SJCRH30 (cell line): Measurements from ENCODE around the gene PRKCA. TPM values are rescaled to one million over a fixed set of nuclear protein-coding genes. Genes with fewer than 3 reads are reported as not detected.
A peak's percentile ranks its signal among the peaks of the same experiment; 100 is the strongest.
"Not testable (repeated sequence)": the region's sequence is repeated elsewhere in the genome, so short reads cannot be mapped to it uniquely, and the experiment has no call there.

Experiments
- DNase-seq, 2 experiments: peaks; one replicate each; pipeline ENCODE4 v3.0.0-alpha.2; 2015 to 2020
- H3K27ac ChIP-seq: fragments of 250-450 bp; sonication (Bioruptor Pico); 2 replicates; pipeline ENCODE4 v1.5.1; 2020; ENCODE audit warnings: mild to moderate bottlenecking, moderate library complexity
- H3K27me3 ChIP-seq: fragments of 250-450 bp; sonication (Bioruptor Pico); 2 replicates; pipeline ENCODE4 v1.5.1; 2020; ENCODE audit warnings: mild to moderate bottlenecking, moderate library complexity
- H3K36me3 ChIP-seq: fragments of 250-450 bp; sonication (Bioruptor Pico); 2 replicates; pipeline ENCODE4 v1.5.1; 2020; ENCODE audit warnings: mild to moderate bottlenecking, moderate library complexity
- H3K4me1 ChIP-seq: fragments of 250-450 bp; sonication (Bioruptor Pico); 2 replicates; pipeline ENCODE4 v1.5.1; 2020; ENCODE audit warnings: mild to moderate bottlenecking, moderate library complexity
- H3K4me3 ChIP-seq: fragments of 250-450 bp; sonication (Bioruptor Pico); 2 replicates; pipeline ENCODE4 v1.5.1; 2020; ENCODE audit warnings: mild to moderate bottlenecking, moderate library complexity
- H3K9me3 ChIP-seq: fragments of 250-450 bp; sonication (Bioruptor Pico); replicated peaks from 2 replicates; pipeline ENCODE4 v1.5.1; 2020; ENCODE audit warnings: mild to moderate bottlenecking, moderate library complexity
- total RNA-seq: library from RNA; depleted of rRNA; stranded (reverse); fragments of >200 nt; shearing (Covaris generic); gene quantifications from 2 replicates; pipeline ENCODE4 v1.2.3, GENCODE V29; 2014

PRKCA gene
- total RNA-seq, 1 experiment from 2014 or later, result 24.7 TPM

DNA sequence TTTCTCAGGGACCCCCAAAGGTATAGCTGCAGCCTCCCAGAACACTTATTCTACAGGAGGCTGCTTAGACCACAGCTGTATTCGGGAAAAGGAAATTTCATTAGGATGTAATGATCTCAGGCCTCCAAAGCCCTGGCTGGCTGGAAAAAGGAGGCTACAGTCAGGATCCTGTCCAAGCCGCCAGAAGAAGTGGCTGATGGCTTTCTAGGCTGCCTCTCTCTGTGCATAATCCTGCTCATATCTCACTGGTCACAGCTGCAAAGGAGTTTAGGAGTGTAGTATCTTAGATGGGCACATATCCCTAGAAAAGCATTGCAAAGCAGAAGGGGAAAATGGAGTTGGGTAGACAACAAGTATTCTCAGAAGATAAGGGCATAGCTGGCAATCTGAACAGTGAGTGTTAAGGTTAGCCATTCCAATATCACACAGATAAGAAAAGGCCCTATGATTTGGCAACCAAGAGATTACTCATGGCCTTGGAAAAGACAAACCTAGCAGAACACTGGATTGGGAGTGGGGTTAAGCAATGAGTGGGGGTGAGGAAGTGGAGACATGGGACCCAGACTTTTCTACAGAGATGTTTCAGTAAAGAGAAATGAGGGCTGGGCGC, 26.0 kb upstream of the PRKCA start:
- no peak overlapping the region for H3K27ac ChIP-seq
- H3K4me1 ChIP-seq, result peaks cover 3% of the 10 kb centered on the region; the same call in 1 of the 2 replicates
- no peaks in the 10 kb centered on the region for H3K36me3 ChIP-seq
- H3K9me3 ChIP-seq, result peaks cover 4% of the 10 kb centered on the region; the same call in 1 of the 2 replicates
- DNase-seq, result no peak
- no peaks in the 10 kb centered on the region for H3K27me3 ChIP-seq
- H3K4me3 ChIP-seq, result no peak overlapping the region

DNA sequence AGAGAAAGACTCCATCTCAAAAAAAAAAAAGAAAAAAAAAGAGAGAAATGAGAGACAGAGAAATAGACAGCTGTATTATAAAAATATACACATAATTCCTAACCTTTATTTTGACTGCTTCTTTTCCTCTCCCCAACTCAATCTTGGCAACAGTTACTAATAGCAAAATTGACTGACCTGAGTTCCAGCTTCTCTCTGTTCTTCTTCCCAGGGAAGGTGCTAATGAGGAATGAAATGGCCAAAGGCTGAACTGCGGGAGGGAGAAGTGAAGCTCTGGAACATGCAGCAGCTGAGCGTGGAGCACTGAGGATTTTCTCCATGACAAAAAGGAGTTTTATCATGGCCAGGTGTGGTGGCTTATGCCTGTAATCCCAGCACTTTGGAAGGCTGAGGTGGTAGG, 25.2 kb upstream of the PRKCA start:
- Histone ChIP-seq H3K27ac (no peak overlapping the region), H3K4me3 (no peak overlapping the region), H3K27me3 (no peaks in the 10 kb centered on the region), H3K36me3 (no peaks in the 10 kb centered on the region), H3K9me3 (no peaks in the 10 kb centered on the region; the same call in 1 of the 2 replicates), H3K4me1 (peaks cover 3% of the 10 kb centered on the region; the same call in 1 of the 2 replicates)
- no peak for DNase-seq

DNA sequence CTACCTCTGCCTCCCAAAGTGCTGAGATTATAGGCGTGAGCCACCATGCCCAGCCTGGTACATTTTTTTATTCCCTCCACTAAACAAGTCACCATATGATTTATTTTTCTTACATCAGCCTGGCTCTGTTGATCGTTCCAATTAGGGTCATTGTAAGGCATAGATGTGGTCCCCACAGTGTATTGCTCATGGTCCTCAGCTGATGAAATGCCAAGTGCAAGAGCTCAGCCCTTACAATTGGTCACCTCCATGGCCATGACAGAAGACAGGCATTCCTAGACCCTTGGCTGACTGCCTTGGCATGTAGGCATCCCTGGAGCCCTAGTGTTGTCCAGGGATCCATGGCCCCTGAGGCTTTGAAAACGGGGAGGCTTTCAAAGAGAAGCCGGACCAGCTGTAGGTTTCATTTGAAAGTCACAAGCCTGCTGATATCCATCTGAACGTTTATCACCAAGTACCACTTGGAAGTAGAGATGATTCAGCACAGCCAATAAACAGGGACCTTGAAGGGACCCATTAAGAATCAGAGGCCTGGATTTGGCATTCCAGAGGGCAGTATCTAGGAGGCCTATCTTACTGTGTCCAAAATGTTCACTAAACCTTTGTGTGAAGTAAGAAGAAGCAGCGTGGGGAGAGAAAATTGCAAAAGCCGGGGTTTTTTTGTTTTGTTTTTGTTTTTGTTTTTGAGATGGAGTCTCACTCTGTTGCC, 20.6 kb upstream of the PRKCA start:
- Histone ChIP-seq H3K27ac (no peak overlapping the region), H3K4me3 (no peak overlapping the region), H3K27me3 (no peaks in the 10 kb centered on the region), H3K36me3 (no peaks in the 10 kb centered on the region), H3K9me3 (no peaks in the 10 kb centered on the region), H3K4me1 (no peaks in the 10 kb centered on the region)
- no peak for DNase-seq

DNA sequence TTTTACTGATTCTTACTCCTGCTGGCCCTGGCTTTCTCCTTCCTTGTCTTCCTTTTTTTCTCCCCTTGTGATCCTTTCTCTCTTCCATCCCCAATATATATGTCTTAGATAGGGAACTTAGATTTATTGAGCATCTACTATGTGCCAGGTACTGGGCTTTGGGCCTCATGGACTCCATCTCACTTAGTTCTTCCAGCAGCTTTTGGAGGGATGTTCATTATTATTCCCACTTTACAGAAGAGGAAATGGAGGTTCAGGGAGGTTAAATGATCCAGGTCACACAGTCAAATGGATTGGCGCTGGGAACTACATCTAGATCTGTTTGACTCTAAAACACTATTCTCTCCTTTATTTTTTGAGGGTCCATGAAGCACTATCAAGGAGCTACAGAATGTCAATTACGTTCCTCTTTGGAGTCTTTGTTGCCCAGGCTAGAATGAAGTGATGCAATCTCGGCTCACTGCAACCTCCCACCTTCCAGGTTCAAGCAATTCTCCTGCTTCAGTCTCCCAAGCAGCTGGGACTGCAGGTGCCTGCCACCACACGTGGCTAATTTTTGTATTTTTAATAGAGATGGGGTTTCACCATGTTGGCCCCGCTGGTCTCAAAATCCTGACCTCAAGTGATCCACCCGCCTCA, 19.0 kb upstream of the PRKCA start:
- H3K27me3 ChIP-seq, result no peaks in the 10 kb centered on the region
- no peaks in the 10 kb centered on the region for H3K9me3 ChIP-seq
- no peaks in the 10 kb centered on the region for H3K36me3 ChIP-seq
- H3K4me3 ChIP-seq, result no peak overlapping the region
- no peaks in the 10 kb centered on the region for H3K4me1 ChIP-seq
- DNase-seq, result no peak
- no peak overlapping the region for H3K27ac ChIP-seq

DNA sequence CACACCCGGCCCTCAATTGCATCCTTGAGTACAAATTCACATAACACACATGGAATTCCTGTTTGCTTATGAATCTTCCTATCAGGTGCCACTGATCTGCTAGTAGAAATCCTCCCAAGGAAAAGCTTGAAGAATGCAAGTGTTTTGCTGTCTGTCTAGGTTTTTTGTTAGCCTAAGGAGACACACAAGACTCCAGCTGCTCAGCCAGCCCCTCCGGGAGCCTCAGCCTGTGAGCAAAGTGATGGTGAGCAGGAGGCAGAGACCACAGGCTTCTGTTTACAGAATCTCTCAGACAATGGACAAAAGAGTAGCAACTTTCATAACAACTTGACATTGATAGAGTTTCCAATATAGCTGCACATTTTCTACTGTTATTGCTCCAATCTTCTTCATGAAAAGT, 18.4 kb upstream of the PRKCA start:
- Histone ChIP-seq H3K4me1 (no peaks in the 10 kb centered on the region), H3K27ac (no peak overlapping the region), H3K36me3 (no peaks in the 10 kb centered on the region), H3K9me3 (no peaks in the 10 kb centered on the region), H3K27me3 (no peaks in the 10 kb centered on the region), H3K4me3 (no peak overlapping the region)
- peak in 1 of 2 experiments; percentile 17 for DNase-seq

DNA sequence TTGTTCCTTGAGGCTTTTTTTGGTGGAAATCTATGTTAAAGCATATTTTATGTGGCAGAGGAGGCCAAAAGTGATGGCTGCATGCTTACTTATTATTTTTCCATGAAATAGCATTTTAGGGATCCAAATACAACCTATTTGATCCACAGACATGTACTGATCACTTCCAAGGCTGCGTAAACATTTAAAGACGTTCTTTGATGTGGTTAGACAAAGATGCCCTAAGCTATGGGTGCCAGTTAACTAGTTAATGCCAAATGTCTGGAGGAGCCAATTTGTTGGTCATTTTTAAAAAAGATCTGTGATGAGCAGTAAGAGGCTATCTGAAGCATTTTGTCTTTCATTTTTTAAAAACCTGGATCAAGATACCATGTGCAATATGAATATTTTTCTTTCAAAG, 17.3 kb upstream of the PRKCA start:
- no peak overlapping the region for H3K4me3 ChIP-seq
- H3K27ac ChIP-seq, result no peak overlapping the region
- DNase-seq, result no peak
- H3K36me3 ChIP-seq, result no peaks in the 10 kb centered on the region
- no peaks in the 10 kb centered on the region for H3K4me1 ChIP-seq
- no peaks in the 10 kb centered on the region for H3K27me3 ChIP-seq
- H3K9me3 ChIP-seq, result no peaks in the 10 kb centered on the region

- Histone ChIP-seq H3K27ac (no peak overlapping the region), H3K36me3 (no peaks in the 10 kb centered on the region), H3K9me3 (no peaks in the 10 kb centered on the region), H3K4me1 (no peaks in the 10 kb centered on the region), H3K27me3 (no peaks in the 10 kb centered on the region), H3K4me3 (no peak overlapping the region)
- DNase-seq, result no peak
These were observed 14.5 kb upstream of the PRKCA start for GRCh38 chr17:66287911-66288310.

- H3K4me1 ChIP-seq, result no peaks in the 10 kb centered on the region
- DNase-seq, result peak in 1 of 2 experiments; percentile 52
- no peak overlapping the region for H3K4me3 ChIP-seq
- no peaks in the 10 kb centered on the region for H3K9me3 ChIP-seq
- H3K27ac ChIP-seq, result no peak overlapping the region
- no peaks in the 10 kb centered on the region for H3K27me3 ChIP-seq
- no peaks in the 10 kb centered on the region for H3K36me3 ChIP-seq
These were observed 12.2 kb upstream of the PRKCA start for GRCh38 chr17:66290101-66290722.

DNA sequence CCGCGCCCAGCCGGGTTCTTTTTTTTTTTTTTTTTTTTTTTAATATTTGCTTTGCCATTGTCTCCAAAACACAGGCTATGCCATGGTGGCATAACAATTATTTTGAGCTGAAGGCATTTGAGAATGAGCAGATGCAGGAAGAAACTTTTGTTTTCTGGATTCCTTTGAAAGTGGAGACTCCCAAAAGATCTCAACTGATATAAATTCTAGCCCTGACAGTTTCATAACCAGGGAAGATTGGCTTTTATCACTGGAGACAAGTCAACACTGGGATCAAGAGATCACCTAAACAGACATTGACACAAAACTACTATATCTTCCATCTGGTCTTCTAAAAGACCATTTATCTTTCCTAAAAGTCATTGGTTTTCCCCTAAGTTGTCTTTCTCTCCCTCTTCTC, 10.1 kb upstream of the PRKCA start:
- no peaks in the 10 kb centered on the region for H3K9me3 ChIP-seq
- no peak for DNase-seq
- H3K4me3 ChIP-seq, result no peak overlapping the region
- no peak overlapping the region for H3K27ac ChIP-seq
- no peaks in the 10 kb centered on the region for H3K27me3 ChIP-seq
- no peaks in the 10 kb centered on the region for H3K4me1 ChIP-seq
- H3K36me3 ChIP-seq, result no peaks in the 10 kb centered on the region

DNA sequence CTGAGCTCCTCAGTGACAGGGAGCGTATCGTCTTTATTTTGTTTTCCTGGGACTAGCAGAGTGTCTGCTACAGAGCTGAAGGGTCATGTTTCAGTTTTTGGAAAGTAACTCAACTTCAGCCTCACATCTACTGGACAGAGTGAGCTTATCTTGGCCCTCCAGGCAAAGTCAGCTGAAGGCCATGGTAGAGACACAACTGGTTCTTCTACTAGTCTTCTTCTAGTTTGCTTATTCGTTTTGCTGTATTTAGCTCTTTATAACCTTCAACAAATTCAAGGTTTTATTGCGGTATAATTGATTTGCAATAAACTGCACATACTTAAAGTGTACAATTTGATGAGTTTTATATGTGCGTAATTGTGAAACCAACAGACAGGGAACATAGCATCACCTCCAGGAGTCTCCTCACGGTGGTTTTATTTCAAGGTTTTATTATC, 6.1 kb upstream of the PRKCA start:
- DNase-seq, result peak in 1 of 2 experiments; percentile 60
- no peaks in the 10 kb centered on the region for H3K36me3 ChIP-seq
- no peaks in the 10 kb centered on the region for H3K9me3 ChIP-seq
- no peaks in the 10 kb centered on the region for H3K4me1 ChIP-seq
- no peak overlapping the region for H3K27ac ChIP-seq
- H3K27me3 ChIP-seq, result no peaks in the 10 kb centered on the region
- H3K4me3 ChIP-seq, result no peak overlapping the region

DNA sequence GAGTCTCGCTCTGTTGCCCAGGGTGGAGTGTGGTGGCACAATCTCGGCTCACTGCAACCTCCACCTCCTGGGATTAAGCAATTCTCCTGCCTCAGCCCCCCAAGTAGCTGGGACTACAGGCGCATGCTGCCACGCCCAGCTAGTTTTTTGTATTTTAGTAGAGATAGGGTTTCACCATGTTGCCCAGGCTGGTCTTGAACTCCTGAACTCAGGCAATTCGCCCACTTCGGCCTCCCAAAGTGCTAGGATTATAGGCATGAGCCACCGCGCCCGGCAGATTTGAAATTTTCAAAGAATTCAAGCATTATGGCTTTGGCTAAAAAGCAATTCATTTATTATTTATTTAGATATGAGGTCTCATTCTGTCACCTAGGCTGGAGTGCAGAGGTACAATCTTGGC, 5.0 kb upstream of the PRKCA start:
- not testable (repeated sequence) for H3K4me1 ChIP-seq, H3K4me3 ChIP-seq, H3K27ac ChIP-seq, DNase-seq, H3K27me3 ChIP-seq, H3K36me3 ChIP-seq, H3K9me3 ChIP-seq

DNA sequence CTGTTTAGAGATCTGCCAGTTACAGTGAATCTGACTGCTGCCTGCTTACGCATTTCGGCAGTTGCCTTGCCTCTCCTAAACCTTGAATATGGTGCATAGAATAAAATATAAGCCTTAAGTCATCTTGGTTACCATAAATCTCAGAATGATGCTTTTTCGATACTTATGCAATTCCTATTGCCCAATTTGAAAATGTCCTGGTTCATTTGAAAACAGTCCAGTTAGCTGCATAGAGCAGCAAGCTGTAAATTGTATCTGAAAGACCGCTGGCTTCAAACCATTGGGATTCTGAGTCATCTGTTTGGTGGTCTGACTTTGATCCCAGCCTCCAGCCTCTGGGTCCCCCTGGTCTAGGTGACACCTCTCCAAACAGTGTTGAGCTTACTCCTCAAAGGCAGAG, 2.7 kb upstream of the PRKCA start:
- Histone ChIP-seq H3K9me3 (no peaks in the 10 kb centered on the region), H3K4me1 (no peaks in the 10 kb centered on the region), H3K27me3 (no peaks in the 10 kb centered on the region), H3K27ac (no peak overlapping the region), H3K4me3 (no peak overlapping the region), H3K36me3 (no peaks in the 10 kb centered on the region)
- DNase-seq, result no peak

GRCh38 chr17:66300956-66301355, 1.5 kb upstream of the PRKCA start:
- Histone ChIP-seq H3K9me3 (no peaks in the 10 kb centered on the region), H3K4me1 (no peaks in the 10 kb centered on the region; the same call in 1 of the 2 replicates), H3K36me3 (no peaks in the 10 kb centered on the region), H3K27me3 (no peaks in the 10 kb centered on the region), H3K27ac (no peak overlapping the region), H3K4me3 (no peak overlapping the region)
- no peak for DNase-seq

GRCh38 chr17:66301367-66301863, 998 bp upstream of the PRKCA start:
- Histone ChIP-seq H3K36me3 (no peaks in the 10 kb centered on the region), H3K27ac (no peak overlapping the region; the same call in 1 of the 2 replicates), H3K4me3 (peak overlapping the region; percentile 76), H3K9me3 (no peaks in the 10 kb centered on the region), H3K4me1 (no peaks in the 10 kb centered on the region; the same call in 1 of the 2 replicates), H3K27me3 (no peaks in the 10 kb centered on the region)
- no peak for DNase-seq
